H9 (cell line): ENCODE measurements around the gene KRTAP4-5. TPM values are rescaled to one million over a fixed set of nuclear protein-coding genes. Genes with fewer than 3 reads are reported as not detected.

Source experiments
- DNase-seq: peaks from one replicate; pipeline ENCODE4 v3.0.0-alpha.2; 2017
- H2AFZ ChIP-seq: one replicate; pipeline ENCODE4 v1.6.1; 2013; ENCODE audit warnings: mild to moderate bottlenecking, low read length, control low read depth, moderate library complexity
- H2AK5ac ChIP-seq: 2 replicates; pipeline ENCODE4 v1.6.1; 2013; ENCODE audit warnings: low read length, control low read depth, mixed read lengths; ENCODE audit not compliant: insufficient read length
- H2BK120ac ChIP-seq: one replicate; pipeline ENCODE4 v1.6.1; 2013; ENCODE audit warnings: low read depth, mild to moderate bottlenecking, low read length, control low read depth, inconsistent platforms; ENCODE audit not compliant: poor library complexity, severe bottlenecking
- H2BK12ac ChIP-seq: 2 replicates; pipeline ENCODE4 v1.6.1; 2013; ENCODE audit warnings: low read length, control low read depth, mixed read lengths, low read depth; ENCODE audit not compliant: insufficient read length
- H2BK15ac ChIP-seq: 2 replicates; pipeline ENCODE4 v1.6.1; 2013; ENCODE audit warnings: low read depth, low read length, control low read depth
- H2BK20ac ChIP-seq: one replicate; pipeline ENCODE4 v1.6.1; 2013; ENCODE audit warnings: low read depth, mild to moderate bottlenecking, low read length, control low read depth, inconsistent platforms; ENCODE audit not compliant: poor library complexity, severe bottlenecking
- H2BK5ac ChIP-seq: 2 replicates; pipeline ENCODE4 v1.6.1; 2013; ENCODE audit warnings: low read length, control low read depth, mixed read lengths; ENCODE audit not compliant: insufficient read length
- H3K14ac ChIP-seq: 2 replicates; pipeline ENCODE4 v1.6.1; 2013; ENCODE audit warnings: low read length, control low read depth; ENCODE audit not compliant: insufficient read depth
- H3K18ac ChIP-seq: 2 replicates; pipeline ENCODE4 v1.6.1; 2013; ENCODE audit warnings: low read depth, mild to moderate bottlenecking, mixed read lengths, low read length, control low read depth; ENCODE audit not compliant: insufficient read length
- H3K23ac ChIP-seq: 2 replicates; pipeline ENCODE4 v1.6.1; 2013; ENCODE audit warnings: low read length, control low read depth, mixed read lengths, low read depth; ENCODE audit not compliant: insufficient read length
- H3K23me2 ChIP-seq: 2 replicates; pipeline ENCODE4 v1.6.1; 2013; ENCODE audit warnings: low read depth, mild to moderate bottlenecking, mixed read lengths, low read length, control low read depth; ENCODE audit not compliant: insufficient read length, poor library complexity, severe bottlenecking
- H3K27ac ChIP-seq: 2 replicates; pipeline ENCODE4 v1.5.1; 2013; ENCODE audit warnings: low read length, control low read depth, mixed read lengths, low read depth; ENCODE audit not compliant: insufficient read length
- H3K27me3 ChIP-seq: 2 replicates; pipeline ENCODE4 v1.6.1; 2013; ENCODE audit warnings: low read length, control low read depth, inconsistent platforms; ENCODE audit not compliant: insufficient read depth
- H3K4ac ChIP-seq: 2 replicates; pipeline ENCODE4 v1.6.1; 2013; ENCODE audit warnings: low read depth, mild to moderate bottlenecking, control low read depth, inconsistent platforms, low read length, moderate library complexity
- H3K4me1 ChIP-seq: 2 replicates; pipeline ENCODE4 v1.6.1; 2013; ENCODE audit warnings: low read length, control low read depth, inconsistent platforms; ENCODE audit not compliant: insufficient read depth
- H3K4me2 ChIP-seq: 2 replicates; pipeline ENCODE4 v1.6.1; 2013; ENCODE audit warnings: low read length, control low read depth, mixed read lengths; ENCODE audit not compliant: insufficient read length, insufficient read depth
- H3K56ac ChIP-seq: 2 replicates; pipeline ENCODE4 v1.6.1; 2013; ENCODE audit warnings: low read depth, mild to moderate bottlenecking, mixed read lengths, low read length, control low read depth; ENCODE audit not compliant: insufficient read length
- H3K79me1 ChIP-seq: 2 replicates; pipeline ENCODE4 v1.6.1; 2013; ENCODE audit warnings: low read depth, mild to moderate bottlenecking, moderate library complexity, low read length, control low read depth, inconsistent platforms; ENCODE audit not compliant: insufficient read depth, poor library complexity, severe bottlenecking
- H3K79me2 ChIP-seq: 2 replicates; pipeline ENCODE4 v1.6.1; 2013; ENCODE audit warnings: low read length, control low read depth, inconsistent platforms; ENCODE audit not compliant: insufficient read depth
- H3K9ac ChIP-seq: 2 replicates; pipeline ENCODE4 v1.6.1; 2013; ENCODE audit warnings: low read length, control low read depth, mixed read lengths; ENCODE audit not compliant: insufficient read length; ENCODE audit errors: extremely low read depth
- H3K9me3 ChIP-seq: one replicate; pipeline ENCODE4 v1.6.1; 2013; ENCODE audit warnings: low read depth, low read length, inconsistent platforms; ENCODE audit not compliant: control insufficient read depth
- H3T11ph ChIP-seq: one replicate; pipeline ENCODE4 v1.6.1; 2013; ENCODE audit warnings: mild to moderate bottlenecking, low read length, control low read depth, inconsistent platforms
- H4K20me1 ChIP-seq: one replicate; pipeline ENCODE4 v1.6.1; 2013; ENCODE audit not compliant: control insufficient read depth, insufficient read length, insufficient read depth
- H4K5ac ChIP-seq: 2 replicates; pipeline ENCODE4 v1.6.1; 2013; ENCODE audit warnings: low read depth, mild to moderate bottlenecking, mixed read lengths, low read length, control low read depth; ENCODE audit not compliant: insufficient read length
- H4K8ac ChIP-seq: replicated peaks from 2 replicates; pipeline ENCODE4 v1.6.1; 2013; ENCODE audit warnings: low read length, control low read depth, mixed read lengths, low read depth; ENCODE audit not compliant: insufficient read length
- H4K91ac ChIP-seq: 2 replicates; pipeline ENCODE4 v1.6.1; 2013; ENCODE audit warnings: low read depth, mild to moderate bottlenecking, moderate library complexity, mixed read lengths, low read length, control low read depth; ENCODE audit not compliant: insufficient read length
- H3K27ac Mint-ChIP-seq, 3 experiments: 2 replicates in 2 of 3; 3 replicates in 1 of 3; pipeline ENCODE4 v1.8.0; 2020 to 2021; ENCODE audit warnings: mixed read lengths in 3 of 3, mild to moderate bottlenecking in 1 of 3, moderate library complexity in 1 of 3
- H3K27me3 Mint-ChIP-seq: 2 replicates; pipeline ENCODE4 v1.8.0; 2021; ENCODE audit warnings: low read depth, mild to moderate bottlenecking, moderate library complexity, mixed read lengths
- H3K36me3 Mint-ChIP-seq, 3 experiments: 2 replicates in 2 of 3; 3 replicates in 1 of 3; pipeline ENCODE4 v1.8.0; 2020 to 2021; ENCODE audit warnings: low read depth in 3 of 3, mixed read lengths in 3 of 3; ENCODE audit not compliant: insufficient read depth in 1 of 3
- H3K4me1 Mint-ChIP-seq, 2 experiments: 2 replicates each; pipeline ENCODE4 v1.8.0; 2020; ENCODE audit warnings: mixed read lengths in 2 of 2
- H3K4me3 Mint-ChIP-seq, 2 experiments: 2 replicates in 1 of 2; 3 replicates in 1 of 2; pipeline ENCODE4 v1.8.0; 2020 to 2021; ENCODE audit warnings: mild to moderate bottlenecking in 2 of 2, mixed read lengths in 2 of 2, moderate library complexity in 1 of 2
- H3K9me3 Mint-ChIP-seq, 2 experiments: 2 replicates in 1 of 2; 3 replicates in 1 of 2; pipeline ENCODE4 v1.8.0; 2020; ENCODE audit warnings: mild to moderate bottlenecking in 2 of 2, mixed read lengths in 2 of 2, moderate library complexity in 1 of 2
- WGBS: extraction: QIAGEN DNeasy Blood & Tissue Kit; methylation state at CpG from one replicate; pipeline ENCODE4 v1.1.7; 2013; ENCODE audit warnings: missing lambda C conversion rate, low lambda C conversion rate, mixed read lengths; ENCODE audit not compliant: insufficient read length; ENCODE audit errors: extremely low coverage; 5-methylcytosine and 5-hydroxymethylcytosine counted together
- total RNA-seq: library from RNA; stranded (reverse); gene quantifications from 2 replicates; pipeline ENCODE4 v1.2.1, GENCODE V29; 2021
- TF ChIP-seq, protein P1 (sequence below): fragments of 200-600 bp; sonication (generic); conservative IDR thresholded peaks from 3 replicates; pipeline ENCODE4 v1.8.0; 2021; ENCODE audit warnings: antibody characterized with exemption, mild to moderate bottlenecking

KRTAP4-5 gene
- total RNA-seq, 1 experiment from 2014 or later = not detected

DNA sequence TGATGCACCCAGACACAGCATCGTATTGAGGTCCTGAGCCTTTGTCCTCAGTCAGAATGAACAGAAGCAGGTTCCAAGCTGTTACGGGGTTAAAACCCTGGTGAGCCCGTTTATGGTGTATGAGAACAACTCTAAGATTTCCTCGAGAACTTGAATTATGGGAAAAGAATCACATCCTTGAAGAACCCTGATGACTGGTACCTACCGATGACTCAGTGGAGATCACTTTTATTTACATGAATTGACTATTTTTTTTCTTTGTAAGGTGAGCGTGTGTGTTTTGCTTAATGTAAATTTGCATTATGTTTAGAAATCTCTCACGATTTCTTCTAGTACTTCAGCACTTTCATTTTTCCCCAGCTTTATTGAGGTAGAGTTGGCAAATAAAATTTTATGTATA, 14.2 kb upstream of the KRTAP4-5 start:
- no peak overlapping the region for H3K4me2 ChIP-seq
- no peak overlapping the region for H2BK12ac ChIP-seq
- TF ChIP-seq, protein P1, sequence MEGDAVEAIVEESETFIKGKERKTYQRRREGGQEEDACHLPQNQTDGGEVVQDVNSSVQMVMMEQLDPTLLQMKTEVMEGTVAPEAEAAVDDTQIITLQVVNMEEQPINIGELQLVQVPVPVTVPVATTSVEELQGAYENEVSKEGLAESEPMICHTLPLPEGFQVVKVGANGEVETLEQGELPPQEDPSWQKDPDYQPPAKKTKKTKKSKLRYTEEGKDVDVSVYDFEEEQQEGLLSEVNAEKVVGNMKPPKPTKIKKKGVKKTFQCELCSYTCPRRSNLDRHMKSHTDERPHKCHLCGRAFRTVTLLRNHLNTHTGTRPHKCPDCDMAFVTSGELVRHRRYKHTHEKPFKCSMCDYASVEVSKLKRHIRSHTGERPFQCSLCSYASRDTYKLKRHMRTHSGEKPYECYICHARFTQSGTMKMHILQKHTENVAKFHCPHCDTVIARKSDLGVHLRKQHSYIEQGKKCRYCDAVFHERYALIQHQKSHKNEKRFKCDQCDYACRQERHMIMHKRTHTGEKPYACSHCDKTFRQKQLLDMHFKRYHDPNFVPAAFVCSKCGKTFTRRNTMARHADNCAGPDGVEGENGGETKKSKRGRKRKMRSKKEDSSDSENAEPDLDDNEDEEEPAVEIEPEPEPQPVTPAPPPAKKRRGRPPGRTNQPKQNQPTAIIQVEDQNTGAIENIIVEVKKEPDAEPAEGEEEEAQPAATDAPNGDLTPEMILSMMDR = no peak
- H3K23me2 ChIP-seq = no peaks in the 10 kb centered on the region
- Mint-ChIP-seq H3K36me3 (no peaks in the 10 kb centered on the region), H3K27ac (no peak overlapping the region), H3K9me3 (no peaks in the 10 kb centered on the region), H3K4me1 (peaks cover 0 to 3% of the 10 kb centered on the region in 2 experiments; a peak in 1 of 4 replicates), H3K4me3 (no peak overlapping the region), H3K27me3 (no peaks in the 10 kb centered on the region)
- DNase-seq = no peak
- H3K14ac ChIP-seq = no peak overlapping the region
- H3K4ac ChIP-seq = no peak overlapping the region
- H2BK15ac ChIP-seq = no peak overlapping the region
- no peak overlapping the region for H3K23ac ChIP-seq
- H3T11ph ChIP-seq = no peak overlapping the region
- H4K8ac ChIP-seq = no peak overlapping the region
- no peaks in the 10 kb centered on the region for H3K27me3 ChIP-seq
- WGBS = no CpG with 5 or more reads among the region's 7 CpGs
- H4K20me1 ChIP-seq = no peaks in the 10 kb centered on the region
- no peaks in the 10 kb centered on the region for H3K9me3 ChIP-seq
- no peak overlapping the region for H2BK20ac ChIP-seq
- no peaks in the 10 kb centered on the region for H3K79me1 ChIP-seq
- H4K91ac ChIP-seq = no peak overlapping the region
- no peak overlapping the region for H2BK120ac ChIP-seq
- H3K9ac ChIP-seq = no peak overlapping the region
- no peak overlapping the region for H3K27ac ChIP-seq
- no peak overlapping the region for H2AFZ ChIP-seq
- no peak overlapping the region for H2BK5ac ChIP-seq
- no peaks in the 10 kb centered on the region for H3K79me2 ChIP-seq
- H3K56ac ChIP-seq = no peak overlapping the region
- no peaks in the 10 kb centered on the region for H3K4me1 ChIP-seq
- no peak overlapping the region for H4K5ac ChIP-seq
- H3K18ac ChIP-seq = no peak overlapping the region
- H2AK5ac ChIP-seq = no peak overlapping the region
